ENCODE data around the gene LZTR1.
"Not testable (repeated sequence)": the region's sequence is repeated elsewhere in the genome, so short reads cannot be mapped to it uniquely, and the experiment has no call there.

Gene LZTR1

GRCh38 chr22:21042978-21043859 is 61.1 kb downstream of the LZTR1 start:
- DNase-seq: no peak

GRCh38 chr22:21043860-21044535 is 61.9 kb downstream of the LZTR1 start:
- DNase-seq: no peak

GRCh38 chr22:21044931-21045584 is 63.0 kb downstream of the LZTR1 start:
- DNase-seq: no peak

- peak; percentile 69 for DNase-seq
These were observed 63.6 kb downstream of the LZTR1 start, which contains the start of gene LRRC74B for GRCh38 chr22:21045585-21046294. TSS of gene LRRC74B (plus strand) at chr22:21045946. CDS start at chr22:21045987, 41 bp downstream.

- no peak for DNase-seq
These were observed 65.1 kb downstream of the LZTR1 start for GRCh38 chr22:21047035-21047661.

- no peak for DNase-seq
These were observed 65.6 kb downstream of the LZTR1 start for GRCh38 chr22:21047730-21048129.

GRCh38 chr22:21048448-21048847 is 66.4 kb downstream of the LZTR1 start:
- not testable (repeated sequence) for DNase-seq
